CMK (cell line): ENCODE data around the gene TDRD10.

Experiments used
- DNase-seq: peaks from one replicate; pipeline ENCODE4 v3.0.0-alpha.2; 2010; ENCODE audit warnings: low read depth

Gene TDRD10, protein sequence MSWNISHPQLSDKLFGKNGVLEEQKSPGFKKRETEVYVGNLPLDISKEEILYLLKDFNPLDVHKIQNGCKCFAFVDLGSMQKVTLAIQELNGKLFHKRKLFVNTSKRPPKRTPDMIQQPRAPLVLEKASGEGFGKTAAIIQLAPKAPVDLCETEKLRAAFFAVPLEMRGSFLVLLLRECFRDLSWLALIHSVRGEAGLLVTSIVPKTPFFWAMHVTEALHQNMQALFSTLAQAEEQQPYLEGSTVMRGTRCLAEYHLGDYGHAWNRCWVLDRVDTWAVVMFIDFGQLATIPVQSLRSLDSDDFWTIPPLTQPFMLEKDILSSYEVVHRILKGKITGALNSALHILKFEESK

DNA sequence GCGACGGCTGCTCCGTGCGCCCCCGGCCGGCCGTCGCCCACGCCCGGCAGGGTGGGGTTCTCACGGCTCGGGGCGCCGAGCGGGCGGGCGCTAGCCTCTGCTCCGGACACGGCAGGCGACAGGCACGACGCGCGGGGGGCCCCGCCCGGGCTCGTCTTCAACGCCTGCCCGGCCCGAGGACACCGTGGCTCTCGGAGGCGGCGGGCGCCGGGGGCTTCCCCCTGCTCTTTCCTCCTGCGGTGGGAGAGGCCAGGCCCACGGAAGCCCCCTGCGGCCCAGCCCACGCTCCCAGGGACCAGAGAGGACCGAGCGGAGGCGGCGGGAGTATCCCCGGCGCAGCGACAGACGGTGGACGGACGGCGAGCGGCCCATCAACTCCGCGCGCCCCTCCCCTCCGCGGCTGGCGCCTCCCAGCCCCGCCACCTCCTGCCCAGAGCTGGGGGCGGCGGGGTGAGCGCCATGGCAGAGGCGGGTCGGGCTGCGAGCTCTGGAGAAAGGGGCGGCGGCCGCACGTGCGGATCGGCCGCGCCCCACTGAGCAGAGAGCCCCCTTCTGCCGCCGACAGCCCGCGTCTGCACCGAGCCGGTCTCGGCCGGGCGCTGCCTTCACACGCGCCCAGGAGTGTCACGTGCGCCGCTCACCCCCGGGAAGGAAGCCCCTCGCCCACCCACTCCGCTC, at the start of gene TDRD10, which contains the start of gene SHE:
Gene TDRD10 (plus strand): TSS at position 154 of the 678 bp plus-strand sequence. CDS start 4,685 bp downstream, outside the sequence.
Gene SHE (minus strand): TSS at position 347 of the 678 bp plus-strand sequence. CDS start 386 bp downstream, outside the sequence.
- no peak for DNase-seq

DNA sequence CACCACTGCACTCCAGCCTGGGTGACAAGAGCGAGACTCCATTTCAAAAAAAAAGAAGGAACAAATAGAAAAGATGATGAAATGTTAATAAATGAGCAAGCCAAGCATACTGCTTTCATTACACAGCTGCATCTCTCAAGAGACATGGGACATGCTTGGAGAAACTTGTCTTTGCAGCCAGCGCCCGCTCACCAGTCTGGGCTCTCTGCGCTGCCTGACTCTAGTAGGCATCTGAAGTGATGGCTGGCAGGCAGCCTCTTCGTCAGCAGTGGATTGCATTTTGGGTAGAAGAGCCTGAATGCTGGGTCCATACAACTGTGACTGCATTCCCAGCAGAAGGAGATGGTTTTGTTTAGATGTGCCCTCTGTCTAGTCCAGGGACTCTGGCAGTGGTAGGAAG, 48.9 kb upstream of the TDRD10 start:
- no peak for DNase-seq

DNA sequence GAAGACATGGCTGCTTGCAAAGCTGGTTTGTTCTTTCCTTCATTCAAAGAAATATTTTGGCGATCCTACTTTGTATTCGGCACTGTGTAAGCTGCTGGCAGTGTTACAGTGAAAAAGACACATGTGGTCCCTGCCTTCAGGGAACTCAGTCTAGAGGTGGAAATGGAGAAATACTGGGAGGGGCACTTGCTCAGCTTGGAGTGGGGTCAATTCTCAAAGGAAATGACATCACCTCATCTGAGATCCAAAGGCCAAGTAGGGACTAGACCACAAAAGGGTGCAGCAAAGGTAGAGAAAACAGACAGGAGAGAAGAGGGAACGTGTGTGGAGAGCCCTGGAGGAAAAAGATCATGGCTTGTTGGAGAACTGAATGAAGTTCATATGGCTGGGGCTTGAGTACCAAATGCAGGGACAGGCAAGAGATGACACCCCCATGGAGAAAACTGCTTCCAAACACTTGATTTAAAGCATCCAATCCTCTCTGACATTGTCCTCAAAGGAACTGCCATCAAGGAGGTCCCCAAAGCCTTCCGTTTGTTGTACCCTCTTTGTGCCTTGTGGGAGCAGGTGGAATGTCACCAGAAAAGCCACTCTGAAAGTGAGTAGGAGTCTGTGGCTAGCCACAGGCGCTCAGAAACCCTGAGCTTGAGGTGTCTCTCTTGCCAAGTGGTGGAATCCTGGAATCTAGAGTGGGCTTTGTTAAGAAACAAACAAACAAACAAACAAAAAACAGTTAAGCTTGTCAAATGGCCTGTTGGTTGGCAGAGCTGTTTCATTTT, 48.3 kb upstream of the TDRD10 start:
- no peak for DNase-seq

DNA sequence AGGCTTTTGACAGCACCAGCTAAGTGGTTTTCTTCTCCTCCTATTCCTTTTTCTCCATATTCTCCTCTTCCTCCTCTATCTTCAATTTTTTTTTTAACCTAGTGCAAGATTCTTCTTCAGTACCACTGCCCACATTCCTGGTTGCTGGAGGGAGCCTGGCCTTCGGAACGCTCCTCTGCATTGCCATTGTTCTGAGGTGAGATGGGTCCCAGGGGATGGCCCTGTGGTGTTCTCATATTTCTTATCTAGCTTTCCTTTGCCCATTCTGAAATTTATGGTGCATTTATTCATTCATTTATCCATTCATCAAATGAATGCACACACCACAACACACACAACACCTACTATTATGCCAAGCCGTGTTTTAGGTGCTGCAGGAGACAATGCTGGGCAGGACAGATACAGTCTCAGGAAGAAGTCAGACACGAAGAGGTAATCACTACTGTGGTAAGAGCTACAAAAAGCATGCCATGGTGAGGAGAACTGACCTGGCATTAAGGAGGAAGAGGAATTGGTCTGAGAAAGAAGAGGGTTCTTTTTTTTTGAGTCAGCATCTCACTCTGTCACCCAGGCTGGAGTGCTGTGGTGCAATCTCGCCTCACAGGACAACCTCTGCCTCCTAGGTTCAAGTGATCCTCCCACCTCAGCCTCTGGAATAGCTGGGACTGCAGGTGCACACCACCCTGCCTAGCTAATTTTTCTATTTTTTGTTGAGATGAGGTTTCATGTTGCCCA, 47.5 kb upstream of the TDRD10 start:
- DNase-seq: no peak

DNA sequence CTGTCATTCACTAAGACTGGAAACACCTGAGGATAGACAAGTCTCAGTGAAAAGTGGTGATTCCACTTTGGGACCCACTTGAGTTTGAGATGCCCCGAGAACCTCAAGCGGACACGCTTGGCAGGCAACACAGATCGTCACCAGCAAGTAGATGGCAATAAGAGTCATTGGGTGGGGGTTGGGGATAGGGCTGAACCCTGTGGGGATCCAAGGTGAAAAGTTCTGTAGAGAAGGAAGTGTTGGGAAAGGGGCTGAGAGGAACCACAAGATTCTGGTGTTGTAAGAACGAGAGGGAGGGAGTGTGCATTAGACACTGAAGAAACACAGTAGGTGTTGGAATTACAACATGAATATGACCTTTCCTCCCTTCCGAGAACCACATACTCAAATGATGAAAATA, 45.4 kb upstream of the TDRD10 start:
- no peak for DNase-seq

DNA sequence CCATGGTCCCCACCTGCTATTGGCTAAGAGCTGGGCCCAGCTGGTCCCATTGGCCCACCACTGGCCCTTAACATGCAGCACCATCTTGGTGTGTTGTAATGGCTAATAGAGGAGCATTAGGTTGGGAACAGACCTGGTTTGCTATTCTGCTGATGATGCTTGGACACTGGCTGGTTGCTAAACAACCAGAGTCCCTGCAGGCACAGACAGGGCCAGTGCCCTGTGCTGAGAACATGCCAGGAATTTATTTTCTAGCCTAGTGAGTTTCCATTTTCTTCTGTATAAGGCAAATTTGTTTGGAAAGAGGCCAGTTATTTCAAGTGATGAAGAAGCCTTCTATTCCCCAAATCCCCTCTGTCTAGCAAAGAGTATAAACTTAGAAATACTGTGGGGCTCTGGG, 42.9 kb upstream of the TDRD10 start:
- DNase-seq: no peak

DNA sequence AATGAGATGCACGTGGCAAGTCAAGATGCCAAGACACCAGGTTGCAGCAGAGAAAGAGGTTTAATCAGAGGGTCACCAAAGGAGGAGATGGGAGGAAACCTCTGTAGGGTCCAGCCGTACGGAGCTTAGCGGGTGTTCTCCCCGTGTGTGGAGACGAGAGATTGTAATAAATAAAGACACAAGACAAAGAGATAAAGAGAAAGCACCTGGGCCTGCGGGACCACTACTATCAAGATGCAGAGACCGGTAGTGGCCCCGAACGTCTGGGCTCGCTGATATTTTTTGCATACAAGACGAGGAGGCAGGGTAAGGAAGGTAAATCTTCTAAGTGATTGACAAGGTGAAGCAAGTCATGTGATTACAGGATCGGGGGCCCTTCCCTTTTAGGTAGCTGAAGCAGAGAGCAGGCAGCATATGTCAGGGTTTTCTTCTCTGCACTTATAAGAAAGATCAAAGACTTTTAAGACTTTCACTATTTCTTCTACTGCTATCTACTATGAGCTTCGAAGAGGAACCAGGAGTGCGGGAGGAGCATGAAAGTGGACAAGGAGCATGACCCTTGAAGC, 41.2 kb upstream of the TDRD10 start:
- DNase-seq: no peak

DNA sequence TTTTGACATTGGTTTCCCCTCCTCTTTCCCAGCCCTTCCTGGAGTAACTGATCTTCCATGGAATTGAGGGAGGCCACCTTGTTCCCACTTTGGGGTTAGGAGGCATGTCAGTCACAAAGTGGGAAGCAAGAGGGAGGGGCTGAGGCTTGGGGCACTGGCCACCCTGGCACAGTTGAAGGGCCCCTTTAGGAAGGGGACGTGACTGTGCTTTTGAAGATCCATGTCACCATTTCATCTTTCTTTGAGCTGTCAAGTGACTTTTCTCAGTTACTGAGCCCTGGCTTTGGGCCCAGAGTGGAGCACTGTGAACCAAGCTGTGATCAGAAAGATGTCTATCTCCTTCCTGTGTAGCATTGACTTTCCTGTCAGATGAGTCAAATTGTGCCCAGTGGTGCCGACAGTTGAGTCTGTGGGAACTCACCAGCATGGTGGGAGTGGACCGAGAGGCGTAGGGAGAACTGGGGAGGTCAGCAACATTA, 38.5 kb upstream of the TDRD10 start:
- DNase-seq: peak; percentile 94

DNA sequence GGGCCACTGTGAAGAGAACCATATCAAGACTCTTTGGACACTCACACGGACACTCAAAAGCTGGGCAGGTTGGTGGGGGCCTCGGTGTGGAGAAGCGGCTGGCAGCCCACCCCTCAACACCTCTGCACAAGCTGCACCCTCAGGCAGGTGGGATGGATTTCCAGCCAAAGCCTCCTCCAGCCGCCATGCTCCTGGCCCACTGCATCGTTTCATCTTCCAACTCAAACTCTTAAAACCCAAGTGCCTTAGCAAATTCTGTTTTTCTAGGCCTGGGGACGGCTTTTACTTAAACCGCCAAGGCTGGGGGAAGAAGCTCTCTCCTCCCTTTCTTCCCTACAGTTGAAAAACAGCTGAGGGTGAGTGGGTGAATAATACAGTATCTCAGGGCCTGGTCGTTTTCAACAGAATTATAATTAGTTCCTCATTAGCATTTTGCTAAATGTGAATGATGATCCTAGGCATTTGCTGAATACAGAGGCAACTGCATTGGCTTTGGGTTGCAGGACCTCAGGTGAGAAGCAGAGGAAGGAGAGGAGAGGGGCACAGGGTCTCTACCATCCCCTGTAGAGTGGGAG, 36.3 kb upstream of the TDRD10 start:
- DNase-seq: no peak

DNA sequence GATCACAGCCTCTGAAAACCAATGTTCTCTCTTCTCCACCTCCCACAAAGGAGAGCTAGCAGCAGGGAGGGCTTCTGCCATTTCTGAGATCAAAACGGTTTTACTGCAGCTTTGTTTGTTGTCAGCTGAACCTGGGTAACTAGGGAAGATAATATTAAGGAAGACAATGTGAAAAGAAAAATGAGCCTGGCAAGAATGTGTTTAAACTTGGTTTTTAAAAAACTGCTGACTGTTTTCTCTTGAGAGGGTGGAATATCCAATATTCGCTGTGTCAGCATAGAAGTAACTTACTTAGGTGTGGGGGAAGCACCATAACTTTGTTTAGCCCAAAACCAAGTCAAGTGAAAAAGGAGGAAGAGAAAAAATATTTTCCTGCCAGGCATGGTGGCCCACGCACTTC, 35.8 kb upstream of the TDRD10 start:
- DNase-seq: no peak

DNA sequence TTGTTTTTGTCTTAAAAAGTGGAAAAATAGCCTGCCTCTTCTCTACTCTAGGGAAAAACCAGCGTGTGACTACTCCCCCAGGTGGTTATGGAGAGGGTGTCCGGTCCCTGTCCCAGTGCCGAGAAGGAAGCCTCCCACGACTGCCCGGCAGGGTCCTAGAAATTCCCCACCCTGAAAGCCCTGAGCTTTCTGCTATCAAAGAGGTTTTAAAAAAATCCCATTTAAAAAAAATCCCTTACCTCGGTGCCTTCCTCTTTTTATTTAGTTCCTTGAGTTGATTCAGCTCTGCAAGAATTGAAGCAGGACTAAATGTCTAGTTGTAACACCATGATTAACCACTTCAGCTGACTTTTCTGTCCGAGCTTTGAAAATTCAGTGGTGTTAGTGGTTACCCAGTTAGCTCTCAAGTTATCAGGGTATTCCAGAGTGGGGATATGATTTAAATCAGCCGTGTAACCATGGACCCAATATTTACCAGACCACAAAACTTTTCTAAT, 35.0 kb upstream of the TDRD10 start:
- DNase-seq: no peak

DNA sequence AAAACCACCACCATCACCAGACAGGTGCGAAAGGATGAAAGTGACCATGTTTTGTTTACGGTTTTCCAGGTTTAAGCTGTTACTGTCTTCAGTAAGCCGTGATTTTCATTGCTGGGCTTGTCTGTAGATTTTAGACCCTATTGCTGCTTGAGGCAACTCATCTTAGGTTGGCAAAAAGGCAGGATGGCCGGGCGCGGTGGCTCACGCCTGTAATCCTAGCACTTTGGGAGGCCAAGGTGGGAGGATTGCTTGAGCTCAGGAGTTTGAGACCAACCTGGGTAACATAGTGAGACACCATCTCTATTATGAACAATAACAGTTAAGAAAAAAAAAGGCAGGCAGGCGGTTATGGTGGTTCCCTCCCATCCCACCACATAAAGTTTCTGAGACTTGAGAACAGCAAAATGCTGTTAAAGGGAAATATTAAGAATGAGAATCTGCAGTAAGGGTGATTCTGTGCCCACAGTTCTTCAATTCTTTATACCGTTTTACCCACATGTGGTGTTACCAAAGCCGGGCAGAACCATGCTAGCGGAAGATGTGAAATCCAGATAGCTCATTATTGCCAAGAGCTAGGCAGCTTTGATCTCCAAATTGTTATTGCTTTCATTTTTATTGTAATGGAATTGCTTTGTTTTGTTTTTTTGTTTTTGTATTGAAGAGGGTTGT, 34.5 kb upstream of the TDRD10 start:
- no peak for DNase-seq

DNA sequence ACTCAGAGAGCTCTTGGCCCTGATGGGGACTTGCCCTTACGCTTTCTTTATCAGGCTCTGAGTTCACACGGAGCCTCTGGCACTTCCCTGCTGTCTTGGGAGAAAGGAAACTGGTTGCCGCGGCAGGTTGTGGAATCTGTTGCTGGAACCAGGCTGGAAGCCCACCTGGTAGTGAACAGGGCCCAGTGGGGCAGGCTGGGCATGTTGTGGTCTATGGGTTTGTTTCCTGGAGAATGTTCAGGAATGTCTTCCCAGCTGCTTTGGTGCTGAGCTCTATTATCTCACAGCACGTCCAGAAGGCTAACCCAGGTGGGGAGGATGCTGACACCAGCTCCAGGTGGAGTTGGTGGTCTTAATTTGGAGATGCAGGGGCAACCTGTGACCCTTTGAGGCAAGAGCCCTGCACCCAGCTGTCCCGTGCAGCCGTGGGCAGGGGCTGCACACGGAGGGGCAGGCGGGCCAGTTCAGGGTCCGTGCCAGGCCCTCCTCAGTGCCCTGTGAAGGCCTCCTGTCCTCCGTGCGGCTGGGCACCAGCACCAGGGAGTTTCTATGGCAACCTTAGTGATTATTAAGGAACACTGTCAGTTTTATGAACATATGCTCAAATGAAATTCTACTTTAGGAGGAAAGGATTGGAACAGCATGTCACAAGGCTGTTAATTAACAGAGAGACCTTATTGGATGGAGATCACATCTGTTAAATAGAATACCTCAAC, 33.3 kb upstream of the TDRD10 start:
- DNase-seq: no peak

DNA sequence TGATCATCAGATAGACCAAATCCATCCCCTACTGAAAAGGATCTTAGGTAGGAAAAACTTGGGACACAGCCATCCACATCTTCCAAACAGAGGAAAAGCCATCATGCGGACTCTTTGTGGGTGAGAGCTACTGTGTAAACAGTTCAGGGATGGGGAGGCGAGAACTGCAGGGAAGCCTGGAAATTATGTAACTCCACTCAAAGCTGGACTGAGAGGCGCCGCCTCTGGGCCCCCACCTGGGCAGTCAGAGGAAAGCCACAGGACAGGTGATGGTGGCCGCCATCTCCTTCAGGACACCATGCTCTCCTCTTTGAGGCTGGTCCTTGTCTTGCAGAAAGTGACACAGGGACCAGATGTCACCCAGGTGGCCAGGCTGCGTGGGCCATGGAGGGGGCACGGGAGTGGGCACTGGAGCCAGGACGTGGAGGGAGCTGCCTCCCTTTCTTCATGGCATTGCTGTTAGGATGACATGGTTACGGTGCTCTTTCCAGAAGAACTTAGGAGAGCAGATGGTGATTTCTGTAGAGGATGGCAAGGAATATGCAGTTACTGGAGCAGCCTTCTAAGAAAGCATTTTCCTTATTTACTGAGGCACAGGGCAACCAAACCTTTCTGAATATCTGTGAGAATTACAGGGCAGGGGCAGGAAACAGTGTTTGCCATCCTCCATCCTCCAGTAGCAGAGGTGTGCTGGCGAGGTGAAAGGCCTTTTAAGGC, 32.0 kb upstream of the TDRD10 start:
- DNase-seq: no peak

DNA sequence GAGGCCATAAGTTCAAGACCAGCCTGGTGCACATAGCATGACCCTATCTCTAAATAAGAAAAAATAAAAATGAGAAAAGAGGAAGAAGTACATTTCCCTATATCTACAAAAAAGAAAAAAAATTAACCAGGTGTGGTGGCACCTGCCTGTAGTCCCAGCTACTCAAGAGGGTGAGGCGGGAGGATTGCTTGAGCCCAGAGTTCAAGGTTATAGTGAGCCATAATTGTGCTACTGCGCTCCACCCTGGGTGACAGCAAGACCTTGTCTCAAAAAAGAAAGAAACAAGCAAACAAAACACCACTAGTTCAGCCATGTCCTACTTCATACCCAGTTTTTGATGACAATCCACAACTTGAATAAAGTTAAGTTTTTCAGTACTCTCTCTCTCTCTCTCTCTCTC, 30.7 kb upstream of the TDRD10 start:
- DNase-seq: no peak

DNA sequence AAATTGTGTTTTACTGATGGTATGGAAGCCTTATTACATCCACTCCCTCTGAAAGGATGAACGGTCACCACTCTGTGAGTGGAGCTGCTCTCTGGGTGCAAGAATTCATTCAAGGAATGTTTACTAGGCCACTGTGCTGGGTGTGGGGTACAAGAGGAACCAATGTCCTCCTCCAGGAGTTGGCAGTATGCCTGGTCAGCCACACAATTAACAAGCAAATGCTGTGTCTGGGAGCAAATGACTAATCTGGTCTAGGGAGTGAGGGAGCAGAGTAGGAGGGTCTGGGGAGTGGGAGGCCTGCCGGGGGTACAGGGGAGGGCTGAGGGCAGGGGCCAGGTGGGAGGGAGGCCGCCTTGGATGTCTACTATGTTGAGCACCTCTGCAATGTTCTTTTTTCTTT, 27.2 kb upstream of the TDRD10 start:
- DNase-seq: no peak

DNA sequence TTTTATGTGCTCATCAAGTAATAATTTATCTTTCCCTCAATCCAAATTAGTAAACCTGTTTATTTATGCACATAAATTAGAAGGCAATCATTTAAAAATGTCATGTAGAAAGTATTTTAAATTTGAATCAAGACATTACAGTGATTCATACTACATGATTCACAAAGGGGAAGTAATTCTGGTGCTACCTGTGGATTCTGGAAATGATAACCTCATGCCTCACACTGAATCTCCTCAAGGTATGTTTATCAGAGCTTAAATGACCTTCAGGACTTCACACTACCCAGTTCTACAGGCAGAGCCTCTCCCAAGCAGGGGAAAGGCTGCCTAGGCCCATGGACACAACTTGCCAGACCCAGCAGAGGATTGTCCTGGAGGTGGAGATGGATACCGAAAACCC, 25.2 kb upstream of the TDRD10 start:
- DNase-seq: no peak

DNA sequence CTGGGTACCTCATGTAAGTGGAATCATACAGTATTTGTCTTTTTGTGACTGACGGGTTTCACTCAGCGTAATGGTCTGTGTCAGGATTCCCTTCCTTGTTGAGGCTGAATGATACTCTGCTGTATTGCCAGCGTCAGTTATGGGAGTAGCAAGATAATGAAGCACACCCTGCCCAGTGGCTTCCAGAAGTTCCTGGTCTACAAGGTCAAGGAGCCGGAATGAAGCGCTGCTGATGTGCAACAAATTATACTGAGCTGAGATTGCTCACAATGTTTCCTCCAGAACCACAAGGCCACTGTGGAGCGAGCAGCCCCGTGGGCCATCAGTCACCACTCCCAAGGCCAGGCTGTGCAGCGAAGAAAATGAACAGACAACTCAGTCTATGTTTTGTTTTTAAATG, 24.0 kb upstream of the TDRD10 start:
- DNase-seq: no peak

DNA sequence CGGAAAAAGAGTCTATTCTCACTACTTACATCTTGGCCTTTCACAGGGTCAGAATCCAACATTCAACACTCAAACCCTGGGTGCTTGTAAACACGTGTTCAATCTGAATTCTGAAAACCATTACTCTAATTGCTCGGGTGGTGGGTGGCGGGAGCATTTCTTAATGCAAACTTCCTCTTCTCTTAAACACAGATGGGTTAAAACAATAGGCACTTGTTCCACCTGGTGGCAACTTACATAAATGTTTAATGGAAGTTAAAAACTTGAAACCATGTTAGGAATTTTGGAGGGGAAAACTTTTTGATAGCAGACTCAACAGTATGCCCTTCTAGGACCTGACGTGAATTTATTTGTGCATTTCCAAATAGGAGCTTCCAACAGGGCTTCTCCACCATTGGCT, 23.4 kb upstream of the TDRD10 start:
- DNase-seq: peak; percentile 37
